Activated effector memory CD4-positive, alpha-beta T cell treated with anti-CD3 and anti-CD28 coated beads, Interleukin-2, amount 50 U/mL, for 16 hours (primary cell): ENCODE data around the gene FTCD.

Experiments used
- DNase-seq: peaks from one replicate; pipeline ENCODE4 v3.0.0-alpha.2; 2020

FTCD gene

DNA sequence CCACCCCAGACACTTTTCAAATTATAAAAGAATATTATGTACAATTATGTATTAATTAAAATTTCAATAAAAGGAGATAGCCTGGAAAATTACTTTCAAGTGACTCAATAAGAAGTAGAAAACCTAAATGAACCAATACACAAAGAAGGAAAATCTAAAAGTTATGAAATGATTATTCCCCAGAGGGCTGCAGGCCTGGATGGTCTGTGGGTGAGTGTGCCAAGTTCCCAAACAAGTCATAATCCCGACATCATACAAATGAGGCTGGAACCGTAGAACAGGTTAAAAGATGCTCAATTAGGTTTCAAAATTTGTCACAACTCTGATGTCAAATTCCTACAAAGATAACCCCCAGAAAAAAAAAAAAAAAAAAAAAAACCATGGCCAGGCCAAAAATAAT, 16.2 kb upstream of the FTCD start:
- DNase-seq = no peak

DNA sequence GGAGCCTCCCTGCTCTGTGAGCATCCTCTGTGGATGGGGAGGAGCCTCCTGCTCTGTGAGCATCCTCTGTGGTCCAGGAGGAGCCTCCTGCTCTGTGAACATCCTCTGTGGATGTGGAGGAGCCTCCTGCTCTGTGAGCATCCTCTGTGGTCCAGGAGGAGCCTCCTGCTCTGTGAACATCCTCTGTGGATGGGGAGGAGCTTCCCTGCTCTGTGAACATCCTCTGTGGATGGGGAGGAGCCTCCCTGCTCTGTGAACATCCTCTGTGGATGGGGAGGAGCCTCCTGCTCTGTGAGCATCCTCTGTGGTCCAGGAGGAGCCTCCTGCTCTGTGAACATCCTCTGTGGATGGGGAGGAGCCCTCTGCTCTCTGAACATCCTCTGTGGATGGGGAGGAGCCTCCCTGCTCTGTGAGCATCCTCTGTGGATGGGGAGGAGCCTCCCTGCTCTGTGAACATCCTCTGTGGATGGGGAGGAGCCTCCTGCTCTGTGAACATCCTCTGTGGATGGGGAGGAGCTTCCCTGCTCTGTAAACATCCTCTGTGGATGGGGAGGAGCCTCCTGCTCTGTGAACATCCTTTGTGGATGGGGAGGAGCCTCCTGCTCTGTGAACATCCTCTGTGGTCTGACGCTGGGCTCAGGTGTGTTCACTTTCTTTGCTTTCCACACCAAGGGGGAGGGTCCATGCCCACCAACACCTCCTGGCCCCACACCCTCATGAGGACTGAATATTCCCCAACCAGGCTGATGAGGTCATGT, 15.2 kb upstream of the FTCD start:
- DNase-seq = peak; percentile 69

DNA sequence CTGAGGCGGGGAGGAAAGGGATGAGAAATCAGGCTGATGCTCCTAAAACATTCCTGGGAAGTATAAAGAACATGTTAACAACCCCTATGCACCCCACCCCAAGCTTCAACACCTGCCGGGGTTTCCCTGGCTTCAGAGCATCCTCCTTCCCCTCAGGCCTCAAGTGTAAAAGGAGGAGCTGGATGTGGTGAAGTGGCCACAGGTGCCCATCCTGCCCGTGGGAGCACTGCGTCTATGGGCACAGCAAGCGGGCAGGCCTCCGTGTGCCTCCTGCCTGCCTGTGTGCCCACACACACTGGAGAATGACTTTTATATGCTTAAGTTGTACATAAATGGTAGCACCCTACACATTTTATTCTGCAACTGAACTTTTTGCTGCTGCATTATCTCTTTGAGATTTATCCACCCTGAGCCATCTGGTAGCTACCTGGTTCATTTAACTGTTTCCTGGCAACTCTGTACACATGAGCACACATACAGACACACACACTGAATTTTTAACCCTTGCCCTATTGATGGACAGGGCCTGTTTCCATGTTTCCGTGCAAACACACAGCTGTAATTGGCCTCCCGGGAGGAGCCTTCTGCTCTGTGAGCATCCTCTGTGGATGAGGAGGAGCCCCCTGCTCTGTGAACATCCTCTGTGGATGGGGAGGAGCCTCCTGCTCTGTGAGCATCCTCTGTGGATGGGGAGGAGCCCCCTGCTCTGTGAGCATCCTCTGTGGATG, 13.4 kb upstream of the FTCD start:
- DNase-seq = no peak

DNA sequence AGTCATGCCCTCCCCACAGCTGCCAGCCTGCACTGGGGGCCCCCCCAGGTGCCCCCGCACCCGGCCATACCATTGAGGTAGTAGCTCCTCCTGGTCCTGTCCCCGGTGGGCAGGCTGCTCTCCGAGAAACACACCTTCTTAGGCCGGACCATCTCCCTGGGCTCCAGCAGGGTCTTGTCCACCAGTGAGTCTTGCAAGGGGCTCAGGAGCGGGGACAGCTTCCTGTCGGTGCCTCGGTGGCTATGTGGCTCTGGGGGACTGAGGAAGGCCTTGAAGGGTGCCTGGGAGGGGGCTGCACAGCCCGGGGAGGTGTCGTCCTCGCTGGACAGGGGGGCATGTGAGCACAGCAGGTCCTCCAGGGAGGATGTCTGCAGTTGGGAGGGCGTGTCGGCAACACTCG, 12.9 kb upstream of the FTCD start:
- DNase-seq = peak; percentile 55

DNA sequence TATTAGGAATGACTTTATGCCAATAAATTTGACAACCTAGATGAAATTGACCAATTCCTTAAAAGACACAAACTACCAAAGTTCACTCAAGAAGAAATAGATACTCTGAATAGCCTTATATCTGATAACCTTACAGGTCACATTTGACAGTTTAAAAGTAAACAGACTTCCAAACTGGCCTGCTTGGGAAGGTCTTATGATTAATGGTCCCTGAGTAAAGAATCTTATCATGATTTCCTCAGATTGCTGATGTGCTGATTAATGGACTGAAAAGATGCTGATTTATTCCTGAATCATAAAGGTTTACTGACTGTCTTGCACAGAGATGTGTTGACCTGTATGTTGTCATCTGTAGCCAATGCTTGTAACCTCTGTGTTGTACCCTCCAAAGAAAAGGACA, 9.7 kb upstream of the FTCD start:
- DNase-seq = no peak

DNA sequence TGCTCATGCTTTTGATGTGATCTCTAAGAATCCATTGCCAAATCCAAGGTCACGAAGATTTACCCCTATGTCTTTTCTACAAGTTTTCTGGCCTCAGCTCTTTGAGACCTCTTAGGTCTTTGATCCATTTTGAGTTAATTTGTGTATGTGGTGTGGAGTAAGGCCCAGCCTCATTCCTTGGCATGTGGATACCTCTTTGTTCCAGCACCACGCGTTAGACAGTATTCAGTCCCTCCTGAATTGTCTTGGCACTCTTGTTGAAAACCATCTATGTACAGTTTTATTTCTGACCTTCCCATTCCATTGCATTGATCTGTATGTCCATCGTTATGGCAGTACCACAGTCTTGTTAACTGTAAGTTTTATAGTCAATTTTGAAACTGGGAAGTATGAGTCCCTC, 8.0 kb upstream of the FTCD start:
- DNase-seq = no peak

DNA sequence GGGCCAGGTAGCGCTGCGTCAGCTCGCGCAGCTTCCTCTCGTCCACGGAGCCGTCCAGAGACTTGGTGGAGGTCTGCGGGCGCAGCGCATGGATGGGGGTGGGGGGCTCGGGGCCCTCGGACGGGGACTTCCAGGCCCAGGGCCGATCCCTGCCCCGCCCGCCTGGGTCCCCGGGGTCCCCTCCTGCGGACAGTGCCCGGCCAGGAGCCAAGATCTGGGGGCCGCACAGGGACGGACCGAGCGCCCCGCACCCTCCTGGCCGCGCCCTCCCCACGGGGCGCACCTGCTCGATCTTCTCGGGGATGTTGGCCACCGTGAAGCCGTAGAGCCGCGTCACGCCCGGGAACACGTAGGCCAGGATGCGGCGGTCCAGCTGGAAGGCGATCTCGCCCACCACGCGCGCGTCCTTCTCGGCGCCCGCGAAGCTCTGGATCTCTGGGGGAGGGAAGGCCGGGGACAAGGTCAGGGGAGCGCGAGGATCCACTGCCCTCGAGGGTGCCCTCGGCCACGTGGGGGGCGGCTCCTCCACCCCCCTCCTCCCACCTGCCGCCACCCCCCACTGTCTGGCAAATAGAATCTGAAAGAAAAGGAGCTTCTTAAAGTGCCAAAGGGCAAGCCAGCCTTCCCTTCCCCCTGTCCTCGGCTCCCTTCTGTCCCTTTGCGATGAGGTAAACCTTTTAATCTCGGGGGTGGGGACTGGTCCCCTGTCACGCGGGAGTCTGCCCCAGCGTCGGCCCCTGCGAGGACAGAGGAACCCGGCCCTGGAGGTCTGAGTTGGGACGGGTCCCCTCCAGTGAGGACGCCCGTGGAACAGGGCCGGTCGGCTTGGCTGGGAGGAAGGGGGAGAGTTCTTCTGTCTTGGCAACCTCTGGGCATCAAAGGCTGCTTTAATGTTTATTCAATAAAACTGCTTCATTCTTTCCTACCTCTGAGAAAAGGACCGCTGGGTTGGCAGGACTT, 6.5 kb upstream of the FTCD start:
- DNase-seq = peak; percentile 58

DNA sequence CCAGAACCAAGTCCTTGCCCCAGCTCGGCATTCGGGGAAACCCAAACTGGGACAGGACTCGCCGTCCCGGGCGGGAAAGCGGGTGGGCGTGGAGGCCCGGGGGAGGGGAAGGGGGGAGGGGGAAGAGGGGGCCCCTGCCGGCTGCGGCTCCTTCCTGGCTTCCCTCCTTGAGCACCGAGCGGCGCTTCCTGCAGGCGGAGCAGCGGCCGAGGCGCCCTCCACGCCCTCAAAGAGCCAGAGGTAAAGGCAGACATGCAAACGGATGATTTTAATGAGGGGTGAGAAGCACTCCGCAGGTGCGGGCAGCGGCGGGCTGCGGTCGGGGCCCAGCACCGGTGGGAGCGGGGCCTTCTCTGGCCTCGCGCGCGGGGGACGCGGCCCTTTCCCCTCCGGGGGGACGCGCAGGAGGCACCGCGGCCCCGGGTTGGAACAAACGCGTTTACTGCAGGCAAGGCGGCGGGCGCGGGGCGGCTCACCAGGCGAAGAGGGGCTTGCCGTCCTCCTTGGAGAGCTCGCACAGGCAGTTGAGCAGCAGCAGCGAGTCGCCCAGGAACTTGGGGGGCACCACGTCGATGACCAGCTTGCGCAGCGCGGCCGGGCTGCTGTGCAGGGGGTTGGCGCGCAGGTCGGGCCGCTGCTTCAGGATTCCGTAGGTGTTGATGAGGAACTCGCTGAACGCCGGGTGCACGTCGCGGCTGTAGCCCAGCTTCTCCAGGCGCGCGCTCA, 5.7 kb upstream of the FTCD start:
- DNase-seq = peak; percentile 62

DNA sequence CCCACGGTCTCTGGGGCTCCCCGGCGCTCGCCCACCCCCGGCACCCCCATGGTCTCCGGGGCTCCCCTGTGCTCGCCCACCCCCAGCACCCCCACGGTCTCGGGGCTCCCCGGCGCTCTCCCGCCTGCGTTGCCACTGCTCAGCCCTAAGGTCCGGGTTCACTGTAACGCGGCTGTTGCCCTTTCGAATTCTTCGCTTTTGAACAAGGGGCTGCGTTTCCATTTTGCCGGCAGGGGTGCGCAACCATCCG, 5.2 kb upstream of the FTCD start:
- DNase-seq = no peak

DNA sequence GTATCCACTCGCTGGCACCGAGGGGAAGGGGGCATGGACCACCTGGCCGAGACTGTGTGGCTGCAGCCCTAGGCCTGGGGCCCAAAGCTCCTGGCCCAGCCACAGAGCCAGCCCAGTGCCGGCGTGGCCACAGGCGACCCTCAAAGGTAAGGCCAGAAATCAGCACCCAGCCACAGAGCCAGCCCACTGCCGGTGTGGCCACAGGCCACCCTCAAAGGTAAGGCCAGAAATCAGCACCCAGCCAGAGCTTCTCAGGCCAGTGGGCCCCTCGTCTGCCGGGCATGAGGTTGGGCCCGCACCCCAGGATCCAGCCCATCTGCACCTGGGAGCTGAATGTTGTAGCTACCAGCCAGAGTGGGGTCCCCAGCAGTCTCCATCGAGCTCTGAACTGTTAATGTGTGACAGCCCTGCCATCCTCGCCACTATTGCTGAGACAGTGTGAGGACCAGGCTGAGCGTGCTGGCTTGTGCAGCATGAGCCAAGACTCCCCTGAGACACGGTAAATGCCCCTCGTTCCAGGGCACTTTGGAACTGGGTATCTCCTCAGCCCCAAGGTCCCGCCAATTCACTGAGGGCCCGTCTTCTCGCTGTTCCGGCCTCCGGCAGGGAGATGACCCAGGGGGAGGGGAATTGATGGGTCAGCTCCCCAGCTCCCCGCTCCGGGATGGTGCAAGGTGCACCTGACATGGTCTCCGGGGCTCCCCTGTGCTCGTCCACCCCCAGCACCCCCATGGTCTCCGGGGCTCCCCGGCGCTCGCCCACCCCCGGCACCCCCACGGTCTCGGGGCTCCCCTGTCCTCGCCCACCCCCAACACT, 4.7 kb upstream of the FTCD start:
- DNase-seq = peak; percentile 59

DNA sequence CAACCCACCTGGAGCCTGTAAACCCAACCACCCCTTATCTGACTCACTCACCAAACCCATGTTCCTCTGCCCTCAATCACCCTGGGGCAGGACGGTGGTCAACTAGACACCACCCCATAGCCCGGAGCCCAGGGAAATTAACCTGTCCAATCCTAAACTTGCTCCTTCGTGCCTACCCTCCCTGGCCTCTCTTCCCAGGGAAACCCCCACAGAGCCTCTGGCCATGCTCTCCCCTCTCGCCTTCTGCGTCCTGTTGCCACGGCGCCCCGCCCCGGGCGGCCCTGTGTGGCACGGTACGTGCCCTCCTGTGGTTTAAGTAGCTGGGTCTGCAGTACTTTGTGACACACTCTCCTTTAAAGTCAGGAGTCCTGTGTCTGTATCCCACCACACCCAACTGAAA, 4.0 kb upstream of the FTCD start:
- peak; percentile 50 for DNase-seq

DNA sequence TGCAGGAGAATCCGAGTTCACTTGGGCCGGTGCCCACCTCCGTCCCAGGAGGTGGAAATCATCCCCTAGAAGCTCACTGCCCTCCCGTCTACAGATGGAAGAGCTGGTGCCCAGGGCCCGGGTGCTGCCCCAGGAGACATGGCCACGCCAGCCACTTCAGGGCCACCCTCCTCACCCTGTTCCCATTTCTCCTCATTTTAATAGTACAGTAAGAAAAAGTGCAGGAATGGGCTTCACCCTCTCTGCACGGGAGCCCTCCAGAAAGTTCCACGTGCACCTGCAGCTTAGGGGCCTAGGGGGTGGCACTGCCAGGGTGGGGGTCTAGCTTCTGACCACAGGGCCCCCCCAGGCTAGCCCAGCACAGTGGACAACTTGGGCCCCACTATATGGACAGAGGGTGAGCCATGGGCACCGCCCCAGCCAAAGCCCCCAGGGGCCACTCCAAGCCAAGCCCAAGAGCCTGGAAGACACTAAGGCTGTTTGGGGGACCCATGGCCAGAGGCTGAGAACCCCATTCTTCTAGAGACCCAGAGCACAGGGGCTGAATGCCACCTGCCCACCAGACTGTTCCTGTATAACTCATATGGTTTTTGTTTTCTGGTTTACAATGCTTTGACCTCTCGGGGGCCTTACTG, 3.4 kb upstream of the FTCD start:
- DNase-seq = peak; percentile 45

DNA sequence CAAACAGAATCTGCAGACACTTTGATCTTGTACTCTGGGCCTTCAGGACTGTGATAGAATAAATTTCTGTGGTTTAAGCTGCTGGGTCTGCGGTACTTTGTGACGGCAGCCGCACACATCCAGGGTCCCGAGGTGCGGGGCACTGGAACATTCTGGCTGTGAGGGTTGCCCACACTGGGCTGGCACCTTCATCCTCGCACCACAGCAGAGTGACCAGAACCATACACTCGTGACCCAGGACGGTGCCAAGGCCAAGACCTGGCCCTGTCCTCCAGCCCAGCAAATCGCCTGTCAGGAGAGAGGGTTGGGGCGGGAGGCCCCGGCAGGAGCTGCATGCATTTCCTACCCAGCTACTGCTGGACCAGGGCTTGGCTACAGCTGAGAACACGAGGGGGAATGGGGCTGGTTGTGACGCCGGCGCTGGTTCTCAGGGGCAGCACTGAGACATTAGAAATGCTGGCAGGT, 2.6 kb upstream of the FTCD start:
- peak; percentile 56 for DNase-seq

DNA sequence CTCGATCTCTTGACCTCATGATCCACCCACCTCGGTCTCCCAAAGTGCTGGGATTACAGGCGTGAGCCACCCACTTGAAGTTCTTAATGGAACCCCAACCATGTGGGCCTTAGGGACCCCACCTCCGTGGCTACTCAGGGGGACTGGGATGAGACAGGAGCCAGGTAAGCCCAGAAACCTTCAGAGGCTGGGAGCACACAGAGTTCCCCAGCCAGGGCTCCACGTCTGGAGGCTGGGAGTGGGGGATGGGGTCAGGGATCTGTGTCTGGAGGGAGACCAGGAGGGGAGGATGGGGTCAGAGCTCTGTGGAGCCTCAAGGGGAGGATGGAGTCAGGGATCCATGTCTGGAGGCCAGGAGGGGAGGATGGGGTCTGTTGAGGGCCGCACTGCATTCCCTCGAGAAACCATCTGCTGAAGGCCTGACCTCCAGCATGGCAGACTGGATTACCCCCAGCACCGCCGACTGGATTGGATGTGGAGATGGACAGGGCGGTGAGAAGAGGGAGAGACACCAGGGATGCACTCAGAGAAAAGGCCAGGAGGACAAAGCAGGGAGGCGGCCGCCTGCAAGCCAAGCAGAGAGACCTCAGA, 2.1 kb upstream of the FTCD start:
- DNase-seq = peak; percentile 34

DNA sequence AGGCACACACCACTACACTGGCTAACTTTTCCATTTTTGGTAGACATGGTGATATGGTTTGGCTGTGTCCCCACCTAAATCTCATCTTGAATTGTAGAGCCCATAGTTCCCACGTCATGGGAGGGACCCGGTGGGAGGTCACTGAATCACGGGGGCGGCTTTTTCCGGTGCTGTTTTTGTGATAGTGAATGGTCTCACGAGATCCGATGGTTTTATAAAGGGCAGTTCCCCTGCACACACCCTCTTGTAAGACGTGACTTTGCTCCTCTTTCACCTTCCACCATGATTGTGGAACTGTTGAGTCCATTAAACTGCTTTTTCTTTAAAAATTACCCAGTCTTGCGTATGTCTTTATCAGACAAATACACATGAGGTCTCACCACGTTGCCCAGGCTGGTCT, 1.3 kb upstream of the FTCD start:
- DNase-seq = no peak

DNA sequence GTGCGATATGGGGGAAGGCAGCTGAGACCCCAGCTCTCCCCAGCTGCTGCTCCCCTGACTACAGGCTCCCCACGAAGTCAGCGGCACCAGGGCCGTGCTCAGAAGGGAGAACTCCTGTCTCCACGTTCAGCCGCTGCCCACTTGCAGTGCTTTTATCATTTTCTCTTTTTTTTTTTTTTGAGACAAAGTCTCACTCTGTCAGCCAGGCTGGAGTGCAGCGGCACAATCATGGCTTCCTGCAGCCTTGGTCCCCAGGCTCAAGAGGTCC, 933 bp upstream of the FTCD start:
- DNase-seq = peak; percentile 37

DNA sequence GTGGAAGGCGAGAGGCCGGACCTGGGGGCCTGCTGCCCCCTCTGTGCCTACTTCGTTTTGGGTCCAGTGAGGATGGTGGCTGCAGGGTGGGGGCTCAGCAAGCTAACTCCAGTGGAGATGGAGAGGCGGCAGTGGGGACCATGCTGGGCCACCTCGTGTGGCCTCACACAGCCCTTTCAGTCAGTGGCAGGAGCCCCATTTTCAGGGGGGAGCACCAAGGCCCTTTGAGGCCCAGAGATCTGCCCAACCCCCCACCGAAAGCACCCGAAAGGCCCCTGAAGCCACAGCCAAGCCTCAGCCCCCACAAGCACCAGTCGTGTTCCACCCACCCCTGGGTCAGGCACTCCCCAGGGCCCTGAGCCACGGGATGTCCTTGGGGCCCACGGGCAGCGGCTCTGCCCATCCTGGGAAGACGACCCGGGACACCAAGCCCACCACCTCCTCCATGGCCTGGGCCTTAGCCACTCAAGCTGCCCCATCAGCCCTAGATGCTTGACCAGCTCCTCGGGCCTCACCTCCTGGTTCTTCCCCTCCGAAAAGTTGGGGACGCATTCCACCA, 345 bp downstream of the FTCD start:
- DNase-seq = peak; percentile 46

DNA sequence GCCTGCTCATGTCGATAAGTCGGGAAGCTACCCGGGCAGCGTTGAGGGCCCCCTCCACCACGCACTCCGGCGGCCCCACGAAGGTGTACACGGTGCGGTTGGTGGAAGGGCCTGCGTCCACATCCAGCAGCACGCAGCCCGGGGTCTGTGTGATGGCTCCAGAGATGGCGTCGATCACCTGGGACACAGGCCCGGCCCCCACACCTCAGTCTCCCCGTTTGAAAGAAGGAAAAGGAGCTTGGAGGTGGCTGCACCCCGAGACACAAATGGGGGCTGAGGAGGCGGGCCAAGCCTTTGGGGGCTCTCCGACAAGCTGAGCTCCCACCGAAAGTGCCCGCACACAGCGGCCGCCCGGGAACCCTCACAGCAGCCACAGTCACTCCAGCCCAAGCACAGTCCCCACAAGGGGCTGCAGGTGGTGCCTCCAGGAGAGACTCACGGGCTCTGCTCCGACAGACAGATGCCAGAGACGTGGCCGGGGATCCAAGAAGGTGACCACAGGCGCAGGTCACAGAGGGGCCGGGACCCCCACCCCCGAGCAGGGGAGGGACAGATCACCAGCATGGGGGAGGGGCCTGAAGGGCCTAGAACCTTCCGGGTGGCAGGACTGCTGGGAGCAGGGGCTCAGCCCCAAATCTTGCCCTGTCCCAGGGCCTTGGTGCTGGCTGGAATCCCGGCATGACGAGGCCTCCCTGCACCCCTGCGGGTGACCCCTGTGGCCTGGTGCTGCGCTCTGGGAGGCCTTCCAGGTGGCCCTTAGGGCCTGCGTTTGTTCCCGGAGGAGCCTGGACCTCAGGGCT, 1.0 kb downstream of the FTCD start:
- peak; percentile 61 for DNase-seq

DNA sequence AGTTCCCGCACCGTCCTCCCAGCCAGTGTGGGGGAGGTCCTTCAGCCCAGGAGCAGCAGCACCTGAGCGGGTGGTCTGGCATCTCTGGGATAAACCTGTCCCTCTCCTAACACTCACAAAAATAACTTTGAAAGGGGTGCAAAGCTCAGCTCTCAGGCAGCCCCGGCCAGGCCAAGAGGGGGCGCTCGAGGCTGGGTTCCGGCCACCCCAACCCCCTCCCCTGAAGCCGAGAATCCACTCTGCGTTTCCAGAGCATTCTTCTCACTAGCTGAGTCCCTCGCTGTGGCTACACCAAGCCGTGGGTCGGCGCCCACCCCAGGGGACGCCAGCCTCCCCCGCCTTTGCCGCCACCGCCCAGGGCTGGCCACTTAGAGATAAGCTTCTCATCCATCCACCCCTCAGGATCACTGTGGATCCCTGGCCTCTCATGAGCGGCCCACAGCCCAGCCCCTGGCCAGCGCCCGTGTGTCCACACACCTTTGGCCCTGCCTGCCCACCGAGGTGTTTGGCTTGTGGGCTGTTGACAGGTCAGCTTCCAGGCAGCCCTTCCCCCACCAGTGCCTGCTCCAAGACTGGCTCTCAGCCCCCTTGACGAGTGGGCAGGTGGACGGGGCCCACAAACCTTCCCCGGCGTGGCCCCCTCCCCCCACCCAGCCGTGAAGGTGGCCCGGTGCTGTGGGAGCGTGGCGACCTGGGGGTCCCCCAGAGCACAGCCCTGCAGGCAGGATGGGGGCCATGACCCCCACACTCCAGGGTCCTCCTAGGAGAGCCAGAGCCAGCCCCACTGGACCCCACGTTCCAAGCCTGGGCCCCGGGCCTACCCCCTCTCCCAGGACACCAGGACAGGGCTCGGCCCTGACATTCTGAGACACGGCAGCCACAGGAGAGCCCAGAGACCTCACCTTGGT, 1.9 kb downstream of the FTCD start:
- peak; percentile 78 for DNase-seq
